GM18526 (cell line): ENCODE results near the gene TEX2.

ENCODE experiments used
- POLR2A ChIP-seq: IDR thresholded peaks from 3 replicates; pipeline ENCODE4 v1.6.1; 2011; ENCODE audit not compliant: insufficient read length; ENCODE audit errors: extremely low read depth

Gene TEX2

DNA sequence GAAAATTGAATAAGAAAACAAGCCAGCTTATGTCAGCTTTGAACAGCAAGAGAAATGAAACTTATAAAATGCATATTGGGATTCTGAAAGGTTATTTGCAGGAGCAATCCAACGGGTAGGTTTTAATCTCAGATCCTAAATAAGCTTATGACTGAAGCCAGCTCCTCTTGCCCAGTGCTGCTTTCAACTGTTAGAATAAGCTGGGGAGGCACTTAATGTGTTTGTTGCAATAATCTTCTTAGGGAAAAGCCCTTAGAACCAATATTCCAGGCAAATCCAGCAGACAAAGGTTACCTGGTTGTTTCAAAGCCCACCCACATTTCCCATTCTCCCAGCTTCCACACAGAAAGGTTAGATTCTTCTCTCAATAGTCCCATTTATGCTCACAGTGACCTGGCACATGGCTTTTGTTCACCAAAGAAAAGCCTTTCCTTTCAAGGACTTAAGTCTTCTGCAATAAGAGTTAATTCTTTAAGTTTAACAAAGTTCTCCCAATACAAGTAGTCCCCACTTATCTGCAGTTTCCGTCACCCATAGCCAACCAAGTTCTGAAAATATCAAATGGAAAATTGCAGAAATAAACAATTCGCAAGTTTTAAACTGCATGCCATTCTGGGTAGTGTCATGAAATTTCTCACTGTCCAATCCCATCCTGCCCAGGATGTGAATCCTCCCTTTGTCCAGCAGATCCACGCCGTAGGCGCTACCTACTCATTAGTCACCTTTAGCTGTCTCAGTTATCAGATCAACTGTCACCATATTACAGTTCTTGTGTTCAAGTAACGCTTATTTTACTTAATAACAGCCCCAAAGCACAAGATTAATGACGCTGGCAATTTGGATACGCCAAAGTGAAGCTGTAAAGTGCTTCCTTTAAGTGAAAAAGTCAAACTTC, 5.9 kb downstream of the TEX2 start:
- no peak for TF ChIP-seq POLR2A

DNA sequence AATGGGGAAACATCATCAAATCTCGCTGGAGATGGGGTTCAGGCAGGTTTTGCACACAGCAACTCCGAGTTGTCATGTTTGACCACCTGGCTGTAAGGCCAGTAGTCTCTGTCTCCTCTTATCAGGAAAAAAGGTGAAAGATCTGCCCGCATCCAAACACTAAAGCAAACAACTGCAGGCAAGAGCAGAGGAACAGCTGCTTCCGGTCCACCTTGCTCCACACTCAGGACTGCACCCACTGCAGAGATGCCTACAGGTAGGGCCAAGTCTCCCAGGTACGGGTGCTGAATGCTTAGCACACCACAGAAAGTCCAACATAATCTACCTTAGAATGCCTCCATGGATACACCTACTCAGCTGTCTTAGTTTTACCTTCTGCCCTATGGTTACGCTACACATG, 7.3 kb downstream of the TEX2 start:
- TF ChIP-seq POLR2A: no peak

DNA sequence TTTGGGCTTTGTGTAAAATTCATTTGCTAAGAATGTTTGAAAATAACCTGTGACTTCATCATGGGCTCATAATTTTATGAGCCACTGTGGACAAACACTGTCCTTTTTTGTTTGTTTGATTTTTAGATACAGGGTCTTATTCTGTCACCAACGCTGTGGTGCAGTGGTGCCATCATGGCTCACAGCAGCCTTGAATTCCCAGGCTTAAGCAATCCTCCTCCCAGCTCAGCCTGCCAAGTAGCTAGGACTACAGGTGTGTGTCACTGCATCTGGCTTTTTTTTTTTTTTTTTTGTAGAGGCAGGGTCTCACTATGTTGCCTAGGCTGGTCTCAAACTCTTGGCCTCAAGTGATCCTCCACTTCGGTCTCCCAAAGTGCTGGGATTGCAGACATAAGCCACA, 8.3 kb downstream of the TEX2 start:
- TF ChIP-seq POLR2A: no peak

DNA sequence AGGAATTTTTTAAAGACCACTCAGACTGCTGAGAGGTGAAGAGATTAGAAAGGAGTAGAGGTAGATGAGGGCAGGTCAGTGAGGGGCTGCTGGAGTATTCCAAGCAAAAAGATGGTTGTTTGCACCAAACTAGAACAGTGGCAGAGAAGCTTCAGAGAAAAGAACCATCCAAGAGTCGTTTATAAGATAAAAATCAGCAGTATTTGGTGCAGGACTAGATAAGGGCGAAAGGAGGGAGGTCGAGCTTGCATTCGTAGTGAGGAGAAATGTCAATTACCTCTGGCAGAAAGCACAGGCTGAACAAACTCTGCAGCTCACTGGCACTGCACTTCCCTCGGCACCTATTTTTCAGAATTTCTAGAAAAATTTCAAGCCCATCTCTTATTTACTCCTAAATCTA, 9.6 kb downstream of the TEX2 start:
- TF ChIP-seq POLR2A: no peak

DNA sequence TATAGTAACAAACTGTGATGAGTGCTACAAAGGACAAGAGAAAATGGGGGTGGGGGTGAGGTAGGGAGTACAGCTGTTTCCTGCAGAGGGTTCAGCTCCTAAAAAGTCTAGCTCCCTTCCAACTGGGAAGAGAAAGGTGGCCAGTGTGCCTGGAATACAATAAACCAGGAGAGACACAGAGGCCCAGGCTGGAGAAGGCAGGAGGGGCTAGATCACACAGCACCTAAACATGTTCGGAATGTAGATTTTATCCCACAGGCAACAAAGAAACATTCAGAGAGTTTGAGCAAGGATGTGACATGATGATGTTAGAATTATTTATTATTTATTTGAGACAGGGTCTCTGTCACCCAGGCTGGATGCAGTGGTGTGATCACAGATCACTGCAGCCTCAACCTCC, 10.2 kb downstream of the TEX2 start:
- no peak for TF ChIP-seq POLR2A

DNA sequence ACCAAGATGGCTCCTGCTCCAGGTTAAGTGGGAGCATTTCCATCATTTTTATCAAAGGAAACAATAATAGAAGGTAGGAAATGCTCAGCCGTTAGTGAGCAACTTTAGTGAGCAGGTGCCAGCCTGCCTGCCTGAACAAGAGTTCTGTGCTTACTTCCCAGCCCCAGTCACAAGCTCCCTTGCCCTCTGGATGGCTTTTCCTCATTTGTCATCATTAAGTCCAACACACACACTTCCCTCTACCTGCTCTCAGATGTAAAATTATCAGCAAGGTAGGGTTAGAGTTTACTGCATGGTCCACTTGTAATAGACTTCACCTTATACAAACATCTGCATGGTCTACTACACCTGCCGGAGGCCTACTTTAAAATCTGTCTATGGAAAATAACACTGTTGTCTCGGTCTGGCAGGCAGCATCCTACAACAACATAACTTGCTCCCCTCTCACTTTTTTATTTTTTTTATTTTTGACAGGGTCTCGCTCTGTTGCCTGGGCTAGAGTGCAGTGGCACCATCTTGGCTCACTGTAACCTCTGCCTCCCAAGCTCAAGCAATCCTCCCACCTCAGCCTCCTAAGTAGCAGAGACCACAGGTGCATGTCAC, 12.7 kb downstream of the TEX2 start:
- no peak for TF ChIP-seq POLR2A

DNA sequence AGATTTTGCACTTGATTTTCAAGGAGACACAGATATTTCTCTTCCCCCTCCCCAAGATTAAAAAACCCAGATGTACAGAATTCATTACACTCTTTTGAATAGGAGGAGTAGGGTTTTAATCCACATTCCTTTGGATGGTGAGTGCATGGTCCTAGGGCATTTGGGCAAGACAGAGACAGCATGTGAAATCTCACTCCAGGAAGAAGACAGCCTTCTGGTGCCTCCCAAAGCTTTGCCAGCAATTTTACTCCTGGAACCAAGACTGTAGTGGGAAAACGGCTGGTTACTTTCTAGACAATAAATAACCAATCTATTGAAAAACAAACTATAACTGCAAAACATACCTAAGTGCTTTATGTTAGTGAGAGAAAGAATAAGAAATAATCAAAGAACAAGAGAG, 15.2 kb downstream of the TEX2 start:
- TF ChIP-seq POLR2A: no peak

DNA sequence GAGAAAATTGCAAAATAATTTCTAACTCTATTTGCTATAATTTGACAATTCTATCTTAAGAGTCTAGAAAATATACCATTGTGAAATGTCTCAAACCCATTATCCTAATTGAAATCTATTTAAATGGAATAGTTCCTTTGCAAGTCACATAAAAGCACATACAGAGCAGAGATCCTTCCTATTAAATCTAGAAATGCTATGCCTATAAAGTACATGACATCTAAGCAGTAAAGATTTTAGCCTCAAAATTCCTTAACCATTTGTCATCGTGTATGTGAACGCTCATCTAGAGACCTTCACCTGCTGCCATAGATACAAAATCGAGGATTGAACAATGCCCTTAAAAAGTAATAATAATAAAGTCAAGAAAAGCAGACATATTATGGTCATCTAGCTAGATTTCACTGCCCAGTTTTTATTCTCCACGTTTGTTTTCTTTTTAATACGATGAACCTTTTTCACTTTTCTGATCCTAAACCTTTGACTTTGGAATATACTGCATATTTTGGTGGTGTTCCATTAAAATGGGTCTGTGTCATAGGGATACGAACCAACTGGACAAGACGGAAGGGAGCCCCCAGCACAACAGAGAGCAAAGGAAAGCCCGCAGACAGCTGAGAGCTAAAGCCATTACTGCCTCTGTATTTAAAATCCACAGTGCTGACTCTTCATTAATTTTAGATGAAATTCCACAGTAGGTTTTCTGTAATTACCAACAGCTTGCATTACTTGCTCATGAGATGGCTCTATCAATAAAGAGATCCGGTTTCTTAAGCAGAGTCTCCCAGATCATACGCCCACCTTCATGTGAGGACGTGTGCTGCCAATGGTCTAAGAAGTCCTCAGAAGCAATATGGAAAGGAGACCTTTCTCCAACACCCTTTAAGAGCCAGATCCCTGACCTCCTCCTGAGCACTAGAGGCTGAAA, 17.6 kb downstream of the TEX2 start:
- TF ChIP-seq POLR2A: no peak

DNA sequence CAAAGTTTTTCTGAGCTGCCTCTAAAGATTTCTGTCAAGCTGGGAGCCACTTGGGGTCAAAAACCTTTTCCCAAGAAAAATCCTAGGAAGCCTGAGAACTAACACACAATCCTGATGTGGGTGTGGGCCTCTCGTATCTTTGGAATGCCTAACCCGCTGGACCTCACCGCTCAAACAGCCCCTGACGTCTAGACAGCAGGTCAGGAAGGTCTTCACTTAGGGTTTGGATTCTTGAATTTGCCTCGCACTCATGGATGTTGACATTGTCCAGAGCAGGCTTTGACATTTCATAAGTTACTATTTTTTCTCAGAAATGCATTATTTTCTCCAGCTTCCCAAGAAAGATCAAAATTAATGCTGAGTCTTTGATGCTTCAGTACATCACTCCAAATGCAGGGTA, 18.9 kb downstream of the TEX2 start:
- TF ChIP-seq POLR2A: no peak

DNA sequence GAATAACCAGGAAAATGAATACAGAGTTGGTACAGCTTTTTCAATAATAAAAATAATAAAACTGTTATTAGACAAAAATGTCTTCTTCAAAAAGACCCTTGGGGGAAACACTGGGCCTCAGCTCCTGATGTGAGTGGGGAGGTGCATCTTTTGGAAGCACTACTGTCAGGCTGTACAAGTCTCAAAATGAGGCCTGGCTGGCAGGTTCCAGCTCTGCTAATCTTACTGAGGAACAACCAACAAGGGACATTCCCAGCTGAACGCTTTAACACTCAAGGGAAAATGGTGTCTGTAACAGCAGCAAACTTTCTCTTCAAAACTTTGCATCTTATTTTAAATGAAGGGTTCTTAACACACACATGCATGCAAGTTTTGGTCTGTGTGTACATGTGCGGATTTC, 19.7 kb downstream of the TEX2 start:
- TF ChIP-seq POLR2A: no peak

DNA sequence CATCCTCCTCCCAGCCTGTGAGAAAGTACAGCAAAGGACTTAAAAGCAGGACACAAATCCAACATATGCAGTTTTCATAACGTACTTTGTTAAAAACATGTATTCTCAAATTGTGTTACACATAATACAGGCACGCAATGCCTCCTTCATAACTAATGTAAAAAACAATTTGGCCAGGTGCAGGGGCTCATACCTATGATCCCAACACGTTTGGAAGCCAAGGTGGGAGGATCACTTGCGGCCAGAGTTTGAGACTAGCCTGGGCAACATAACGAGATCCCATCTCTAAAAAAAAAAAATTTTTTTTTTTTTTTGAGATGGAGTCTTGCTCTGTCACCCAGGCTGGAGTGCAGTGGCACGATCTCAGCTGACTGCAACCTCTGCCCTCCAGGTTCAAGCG, 20.4 kb downstream of the TEX2 start:
- TF ChIP-seq POLR2A: no peak

DNA sequence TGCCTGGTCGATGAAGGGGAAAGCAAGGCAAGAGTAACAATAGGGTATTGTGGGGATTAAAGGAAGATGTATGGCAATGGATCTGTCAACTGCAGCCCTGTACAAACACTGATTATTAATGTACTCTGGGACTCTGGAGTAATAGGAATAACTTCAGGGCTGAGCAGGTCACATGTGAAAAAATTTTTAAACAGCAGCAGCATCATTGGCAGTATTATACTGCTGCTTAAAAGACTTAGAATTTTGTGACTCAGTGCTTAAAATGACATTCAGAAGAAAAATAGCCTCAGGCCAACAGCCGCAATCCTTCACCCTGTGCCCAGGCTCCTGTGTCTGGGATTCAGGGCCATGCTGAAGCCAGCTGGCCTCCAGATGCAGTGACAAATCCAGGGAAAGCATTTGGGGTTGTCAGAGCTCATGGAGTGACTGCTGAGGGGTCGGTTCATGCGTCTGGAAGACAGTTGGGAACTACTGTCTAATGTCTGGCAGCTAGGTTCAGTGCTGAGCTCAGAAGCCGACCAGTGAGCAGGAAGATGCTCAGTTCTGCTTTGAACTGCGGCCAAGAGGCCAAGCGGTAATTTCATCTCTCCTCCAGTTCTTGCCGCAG, 22.2 kb downstream of the TEX2 start:
- no peak for TF ChIP-seq POLR2A

DNA sequence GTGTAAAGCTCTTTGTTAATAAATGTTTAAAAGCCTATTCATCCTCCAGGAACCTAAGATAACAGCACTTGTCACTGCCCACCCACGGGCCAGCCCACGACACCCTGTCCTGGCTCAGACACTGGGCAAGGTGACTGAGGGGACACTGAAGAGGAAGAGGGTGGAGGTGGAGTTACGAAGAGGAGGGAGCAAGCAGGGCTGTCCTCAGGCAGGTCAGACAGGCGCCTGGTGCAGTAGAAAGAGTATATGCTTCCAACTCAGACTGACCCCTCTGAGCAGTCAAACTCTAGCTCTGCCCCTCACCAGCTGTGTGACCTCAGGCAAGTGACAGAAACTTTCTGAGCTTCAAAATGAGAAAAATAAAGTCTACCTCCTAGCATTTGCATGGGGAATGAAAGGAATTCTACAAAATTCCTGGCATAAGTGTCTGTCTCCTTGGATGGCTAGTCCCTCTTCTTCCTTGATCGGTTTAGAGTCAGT, 22.8 kb downstream of the TEX2 start:
- no peak for TF ChIP-seq POLR2A

DNA sequence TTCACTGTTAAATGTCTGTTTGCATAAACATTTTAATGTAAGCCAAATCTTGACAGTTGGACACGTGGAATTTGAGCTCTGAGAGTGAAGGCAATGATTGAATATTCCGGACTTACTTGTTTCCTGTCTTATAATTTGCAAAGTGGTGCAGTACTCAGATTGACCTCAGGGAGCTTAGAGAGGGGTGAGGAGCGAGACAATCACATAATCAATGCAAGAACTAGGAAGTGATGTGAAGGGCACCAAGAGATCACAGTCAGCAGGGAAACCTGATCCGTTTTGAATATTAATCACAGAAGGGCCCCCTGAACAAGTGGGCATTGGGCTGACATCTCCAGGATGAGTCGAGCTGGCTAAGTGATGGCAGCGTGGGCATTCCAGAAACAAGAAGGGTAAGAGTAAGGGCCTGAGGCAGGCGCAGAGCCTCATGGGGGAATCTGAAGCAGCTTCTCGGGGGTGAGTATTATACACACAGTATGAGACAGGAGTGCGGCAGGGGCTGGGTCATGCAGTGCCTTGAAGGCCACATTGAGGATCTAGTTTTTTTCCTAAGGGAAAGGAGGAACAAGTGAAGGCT, 26.1 kb downstream of the TEX2 start:
- no peak for TF ChIP-seq POLR2A

DNA sequence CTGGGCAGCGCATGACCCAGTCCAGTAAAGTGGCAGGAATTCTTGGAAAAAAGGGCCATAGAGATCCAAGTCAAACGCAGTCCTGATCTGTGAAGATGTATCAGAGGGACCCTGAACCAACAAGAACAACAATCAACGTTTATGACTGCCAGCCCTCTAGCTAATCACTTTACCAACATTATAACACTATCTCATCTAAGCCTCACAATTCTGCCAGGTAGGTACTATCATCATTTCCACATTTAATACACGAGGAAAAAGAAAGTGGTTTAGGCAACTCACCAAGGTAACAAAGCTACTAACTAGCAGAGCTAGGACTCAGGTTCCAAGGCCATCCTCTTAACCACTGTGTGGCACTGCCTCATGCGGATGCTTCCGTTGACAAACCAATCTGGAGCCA, 28.1 kb downstream of the TEX2 start:
- no peak for TF ChIP-seq POLR2A
